LNCAP (cell line): ENCODE measurements around the gene ZNF532.

ENCODE experiments used
- CTCF ChIP-seq: fragments of 450-650 bp; IDR thresholded peaks from 2 replicates; pipeline ENCODE4 v1.5.1; 2017; ENCODE audit warnings: mild to moderate bottlenecking

ZNF532 gene

GRCh38 chr18:58960946-58961722 lies 96.5 kb downstream of the ZNF532 start:
- TF ChIP-seq CTCF: no peak

- no peak for TF ChIP-seq CTCF
Observed at GRCh38 chr18:58962336-58962735, 97.7 kb downstream of the ZNF532 start.

- no peak for TF ChIP-seq CTCF
Observed at GRCh38 chr18:58965291-58966004, 100.8 kb downstream of the ZNF532 start.

GRCh38 chr18:58966005-58966677 lies 101.5 kb downstream of the ZNF532 start:
- TF ChIP-seq CTCF: no peak

- TF ChIP-seq CTCF: no peak
Observed at GRCh38 chr18:58966704-58967103, 102.0 kb downstream of the ZNF532 start.

- TF ChIP-seq CTCF: no peak
Observed at GRCh38 chr18:58967751-58968254, 103.1 kb downstream of the ZNF532 start.

GRCh38 chr18:58970943-58971790 lies 106.5 kb downstream of the ZNF532 start:
- TF ChIP-seq CTCF: no peak
